Skin epidermis (tissue), 12 donors: Measurements from ENCODE around the gene STK39.

ENCODE experiments used
- H3K27ac ChIP-seq, 21 experiments: fragments of 200-600 bp; sonication (generic) in 11 of 21; one replicate each; pipeline ENCODE4 v1.5.0; 2020; ENCODE audit warnings: mild to moderate bottlenecking in 3 of 21, inconsistent platforms in 2 of 21, moderate library complexity in 2 of 21
- H3K4me3 ChIP-seq, 7 experiments: fragments of 200-600 bp; sonication (generic) in 2 of 7; one replicate each; pipeline ENCODE4 v1.5.0; 2020; ENCODE audit warnings: inconsistent platforms in 2 of 7, mild to moderate bottlenecking in 2 of 7, moderate library complexity in 1 of 7

STK39 gene

GRCh38 chr2:168245074-168245825, 2.1 kb downstream of the STK39 start:
- Histone ChIP-seq H3K4me3 (peak overlapping the region in 1 of 7 experiments; percentile 64), H3K27ac (peak overlapping the region in 4 of 21 experiments; percentile 2 to 89 (median 52))

- H3K27ac ChIP-seq: peak overlapping the region in 4 of 21 experiments; percentile 31 to 89 (median 40)
These were observed 3.1 kb downstream of the STK39 start for GRCh38 chr2:168244318-168244717.

GRCh38 chr2:168243061-168243460, 4.3 kb downstream of the STK39 start:
- Histone ChIP-seq H3K27ac (no peak overlapping the region), H3K4me3 (no peak overlapping the region)

More at GRCh38 chr2:168244318-168244717, 3.1 kb downstream of the STK39 start:
- no peak overlapping the region for H3K4me3 ChIP-seq

GRCh38 chr2:168241746-168242145, 5.6 kb downstream of the STK39 start:
- H3K27ac ChIP-seq: no peak overlapping the region
- H3K4me3 ChIP-seq: no peak overlapping the region

- Histone ChIP-seq H3K27ac (no peak overlapping the region), H3K4me3 (no peak overlapping the region)
These were observed 6.2 kb downstream of the STK39 start for GRCh38 chr2:168241208-168241607.

GRCh38 chr2:168239281-168239680, 8.1 kb downstream of the STK39 start:
- Histone ChIP-seq H3K27ac (no peak overlapping the region), H3K4me3 (no peak overlapping the region)

GRCh38 chr2:168237741-168238140, 9.7 kb downstream of the STK39 start:
- H3K4me3 ChIP-seq: no peak overlapping the region
- H3K27ac ChIP-seq: no peak overlapping the region

GRCh38 chr2:168234407-168235085, 12.8 kb downstream of the STK39 start:
- Histone ChIP-seq H3K4me3 (no peak overlapping the region), H3K27ac (no peak overlapping the region)

- Histone ChIP-seq H3K27ac (peak overlapping the region in 1 of 21 experiments; percentile 6), H3K4me3 (no peak overlapping the region)
These were observed 13.5 kb downstream of the STK39 start for GRCh38 chr2:168233726-168234406.

GRCh38 chr2:168233166-168233565, 14.2 kb downstream of the STK39 start:
- Histone ChIP-seq H3K4me3 (no peak overlapping the region), H3K27ac (no peak overlapping the region)

- H3K27ac ChIP-seq: no peak overlapping the region
- H3K4me3 ChIP-seq: no peak overlapping the region
These were observed 15.7 kb downstream of the STK39 start for GRCh38 chr2:168231609-168232241.

- H3K27ac ChIP-seq: no peak overlapping the region
- no peak overlapping the region for H3K4me3 ChIP-seq
These were observed 17.0 kb downstream of the STK39 start for GRCh38 chr2:168230389-168230788.

- Histone ChIP-seq H3K4me3 (no peak overlapping the region), H3K27ac (no peak overlapping the region)
These were observed 23.0 kb downstream of the STK39 start for GRCh38 chr2:168224346-168224745.

GRCh38 chr2:168222088-168222487, 25.3 kb downstream of the STK39 start:
- Histone ChIP-seq H3K4me3 (no peak overlapping the region), H3K27ac (no peak overlapping the region)

GRCh38 chr2:168220965-168221819, 26.2 kb downstream of the STK39 start:
- no peak overlapping the region for H3K27ac ChIP-seq
- no peak overlapping the region for H3K4me3 ChIP-seq

- Histone ChIP-seq H3K27ac (no peak overlapping the region), H3K4me3 (no peak overlapping the region)
These were observed 29.5 kb downstream of the STK39 start for GRCh38 chr2:168217920-168218319.

- Histone ChIP-seq H3K27ac (no peak overlapping the region), H3K4me3 (no peak overlapping the region)
These were observed 30.9 kb downstream of the STK39 start for GRCh38 chr2:168216351-168217005.

- Histone ChIP-seq H3K27ac (no peak overlapping the region), H3K4me3 (no peak overlapping the region)
These were observed 31.6 kb downstream of the STK39 start for GRCh38 chr2:168215813-168216212.

GRCh38 chr2:168212866-168213265, 34.5 kb downstream of the STK39 start:
- Histone ChIP-seq H3K27ac (no peak overlapping the region), H3K4me3 (no peak overlapping the region)
